K562 (cell line): ENCODE measurements around the gene MCFD2. TPM values are rescaled to one million over a fixed set of nuclear protein-coding genes. Genes with fewer than 3 reads are reported as not detected.
A peak's percentile ranks its signal among the peaks of the same experiment; 100 is the strongest.

ENCODE experiments used
- ATAC-seq: fragments of 200-7000 bp; cut with Tn5 transposase; 3 replicates; pipeline ENCODE4 v1.9.1; 2020; ENCODE audit warnings: moderate library complexity
- BruUV-seq: library from RNA; stranded (reverse); fragments of 400-500 nt; replicated peaks from 2 replicates; lab custom pipeline; 2021; lab: Mats Ljungman, UMichigan
- CTCF ChIA-PET: fragments of 300-600 bp; formaldehyde crosslinking; extraction: SDS; loops from one replicate; lab custom pipeline; 2021; ENCODE audit warnings: low intra/inter-chr PET ratio; lab: Yijun Ruan, JAX
- POLR2A ChIA-PET: fragments of 300-600, 350-650 bp; sonication (Branson Sonifier 250); formaldehyde crosslinking; extraction: SDS; loops from one replicate; lab custom pipeline; 2021; ENCODE audit warnings: antibody characterized with exemption, inconsistent platforms; lab: Yijun Ruan, JAX
- DNase-seq, 4 experiments: peaks; one replicate each; pipeline versions ENCODE4 v3.0.0 to v3.0.0-alpha.2; 2011 to 2018; ENCODE audit warnings: low spot score in 3 of 4, mixed read lengths in 3 of 4; ENCODE audit errors: extremely low read depth in 1 of 4
- FAIRE-seq: peaks from 2 replicates; lab custom pipeline; 2011; peaks lifted over from hg19 to GRCh38; lab: Jason Lieb, UNC
- H2AFZ ChIP-seq: 2 replicates; pipeline ENCODE4 v1.6.0; 2011; ENCODE audit warnings: low read depth, low read length, control low read depth, inconsistent platforms
- H3K27ac ChIP-seq: fragments of 200-600 bp; 3 replicates; pipeline ENCODE4 v1.8.0; 2011; ENCODE audit warnings: low read depth, mild to moderate bottlenecking, control low read depth, inconsistent platforms, low read length, moderate library complexity, mixed read lengths; ENCODE audit errors: extremely low read depth
- H3K27me3 ChIP-seq, 2 experiments: fragments of 300-600 bp in 1 of 2; 2 replicates in 1 of 2; 3 replicates in 1 of 2; pipeline versions ENCODE4 v1.6.0 to v1.8.0; 2011; ENCODE audit warnings: inconsistent platforms in 2 of 2, low read length in 2 of 2, mild to moderate bottlenecking in 1 of 2, mixed read lengths in 1 of 2, moderate library complexity in 1 of 2; ENCODE audit not compliant: control insufficient read depth in 2 of 2, insufficient read depth in 2 of 2
- H3K36me3 ChIP-seq: fragments of 300-600 bp; 3 replicates; pipeline ENCODE4 v1.8.0; 2011; ENCODE audit warnings: mild to moderate bottlenecking, low read length, inconsistent platforms; ENCODE audit not compliant: control insufficient read depth, insufficient read depth
- H3K4me1 ChIP-seq, 2 experiments: fragments of 200-600 bp in 1 of 2; replicated peaks in 1 of 2; 2 replicates in 1 of 2; 3 replicates in 1 of 2; pipeline versions ENCODE4 v1.5.1 to v1.8.0; 2011; ENCODE audit warnings: inconsistent platforms in 2 of 2, low read length in 2 of 2, mild to moderate bottlenecking in 1 of 2, mixed read lengths in 1 of 2, moderate library complexity in 1 of 2; ENCODE audit not compliant: control insufficient read depth in 2 of 2, insufficient read depth in 2 of 2
- H3K4me2 ChIP-seq: 2 replicates; pipeline ENCODE4 v1.6.1; 2011; ENCODE audit warnings: low read length, control low read depth, inconsistent platforms, mixed read lengths; ENCODE audit not compliant: insufficient read depth
- H3K4me3 ChIP-seq: fragments of 200-600 bp; sonication (generic), shearing (Covaris generic); 2 replicates; pipeline ENCODE4 v1.5.1; 2016; ENCODE audit warnings: control low read depth, inconsistent platforms
- H3K79me2 ChIP-seq: fragments of 200-600 bp; 3 replicates; pipeline ENCODE4 v1.8.0; 2011; ENCODE audit warnings: low read length, inconsistent platforms; ENCODE audit not compliant: control insufficient read depth, insufficient read depth
- H3K9ac ChIP-seq, 2 experiments: 2 replicates each; pipeline versions ENCODE4 v1.6.0 to v1.6.1; 2011; ENCODE audit warnings: low read depth in 2 of 2, low read length in 2 of 2, control low read depth in 1 of 2, inconsistent platforms in 1 of 2, mild to moderate bottlenecking in 1 of 2, mixed read lengths in 1 of 2; ENCODE audit not compliant: insufficient read depth in 1 of 2
- H3K9me1 ChIP-seq: one replicate; pipeline ENCODE4 v1.6.0; 2011; ENCODE audit warnings: inconsistent platforms, mild to moderate bottlenecking, low read length, moderate library complexity; ENCODE audit not compliant: control insufficient read depth, insufficient read depth
- H3K9me3 ChIP-seq: replicated peaks from 2 replicates; pipeline ENCODE4 v1.5.1; 2011; ENCODE audit warnings: low read depth, low read length, inconsistent platforms; ENCODE audit not compliant: control insufficient read depth, insufficient read depth
- H4K20me1 ChIP-seq: replicated peaks from 2 replicates; pipeline ENCODE4 v1.6.1; 2011; ENCODE audit warnings: low read length, inconsistent platforms, mixed read lengths; ENCODE audit not compliant: control insufficient read depth, insufficient read depth
- ASH1L ChIP-seq: fragments of 450-650 bp; IDR thresholded peaks from 2 replicates; pipeline ENCODE4 v1.6.1; 2018; ENCODE audit warnings: borderline replicate concordance, mild to moderate bottlenecking, low read depth; ENCODE audit not compliant: partially characterized antibody
- MAZ ChIP-seq, 2 experiments: fragments of 450-650 bp in 1 of 2; sonication (generic) in 1 of 2; formaldehyde crosslinking; IDR thresholded peaks in 1 of 2; conservative IDR thresholded peaks in 1 of 2; 2 replicates each; pipeline versions ENCODE4 v1.4.0 to v1.5.0; 2020; ENCODE audit warnings: mild to moderate bottlenecking in 1 of 2, missing genetic modification reagents in 1 of 2
- RAD21 ChIP-seq, 2 experiments: fragments of 250-450 bp in 1 of 2; fragments of 450-650 bp in 1 of 2; sonication (Bioruptor Pico) in 1 of 2; formaldehyde crosslinking in 1 of 2; IDR thresholded peaks in 1 of 2; conservative IDR thresholded peaks in 1 of 2; 2 replicates each; pipeline versions ENCODE4 v1.4.0 to v1.8.0; 2020 to 2022; ENCODE audit warnings: mild to moderate bottlenecking in 2 of 2, moderate library complexity in 1 of 2
- TOE1 ChIP-seq, 2 experiments: fragments of 450-650 bp in 1 of 2; sonication (generic) in 1 of 2; formaldehyde crosslinking in 1 of 2; IDR thresholded peaks; 2 replicates each; pipeline versions ENCODE4 v1.7.1 to v1.8.0; 2016 to 2022; ENCODE audit warnings: borderline replicate concordance in 2 of 2, mild to moderate bottlenecking in 2 of 2, antibody characterized with exemption in 1 of 2, inconsistent platforms in 1 of 2, low read depth in 1 of 2, missing genetic modification reagents in 1 of 2, moderate library complexity in 1 of 2
- WGBS: fragments of 100-300 bp; shearing (Covaris generic); methylation state at CpG from one replicate; pipeline ENCODE4 v1.1.6; 2016; ENCODE audit warnings: low coverage, mixed read lengths; ENCODE audit not compliant: insufficient coverage; ENCODE audit errors: missing lambda C conversion rate; 5-methylcytosine and 5-hydroxymethylcytosine counted together
- in situ Hi-C: fragments of 300-500 bp; cut with MboI; formaldehyde crosslinking; loops from 4 replicates; pipeline ENCODE4 v1.15.0; 2018; ENCODE audit warnings: inconsistent platforms, mixed read lengths
- intact Hi-C: fragments of 100-400 bp; cut with micrococcal nuclease; formaldehyde crosslinking; loops from 2 replicates; pipeline ENCODE4 v1.14.2; 2022
- polyA plus RNA-seq, 8 experiments: library from polyadenylated mRNA; depleted of rRNA in 4 of 8; stranded (reverse) in 5 of 8; unstranded in 3 of 8; fragments of >200 nt; fragmentation: Nextera tagmentation in 2 of 8; fragmentation: Illumina TruSeq in 1 of 8; extraction: Ambion mirVana in 2 of 8; extraction: Trizol in 1 of 8; gene quantifications; 2 replicates each; pipeline versions ENCODE4 v1.2.1 to v1.2.3, GENCODE V29; 2011 to 2014; ENCODE audit warnings: inconsistent platforms in 1 of 8, missing spikeins in 1 of 8
- total RNA-seq, 7 experiments: library from RNA; depleted of rRNA in 6 of 7; stranded (reverse); fragments of >200 nt in 6 of 7; fragmentation: Illumina TruSeq in 2 of 7; extraction: Trizol in 2 of 7; gene quantifications; 2 replicates each; pipeline versions ENCODE4 v1.2.1 to v1.2.3, GENCODE V29; 2011 to 2021; ENCODE audit warnings: low replicate concordance in 1 of 7
- TF ChIP-seq, protein P1 (sequence below): fragments of 450-650 bp; IDR thresholded peaks from 2 replicates; pipeline ENCODE4 v1.6.1; 2016; ENCODE audit warnings: mild to moderate bottlenecking, moderate library complexity

Gene MCFD2
- total and polyA plus RNA-seq, 9 of the 15 experiments (the other 6 are each of a cell fraction or from before 2014, with no cell fraction given) = 78.6 to 237 (median 123) TPM

DNA sequence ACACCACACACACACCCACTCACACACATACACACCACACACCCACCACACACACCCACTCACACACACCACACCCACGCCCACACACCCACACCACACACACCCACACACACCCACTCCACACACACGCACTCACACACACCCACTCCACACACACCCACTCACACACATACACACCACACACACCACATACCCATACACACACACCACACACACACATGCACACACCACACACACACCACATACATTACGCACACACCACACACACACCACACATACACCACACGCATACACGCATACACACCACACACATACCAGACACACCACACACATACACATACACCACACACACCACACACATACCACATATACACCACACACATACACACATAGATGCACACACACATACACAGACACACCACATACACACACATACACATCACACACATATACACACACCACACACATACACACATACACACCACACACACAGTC lies 37.9 kb downstream of the MCFD2 start (continued):
- TF ChIP-seq TOE1 (IDR thresholded peaks at IDR 0.05; ENCODE audit: borderline replicate concordance) = no peak; the same call in 1 of the 2 replicates
- TF ChIP-seq TOE1 (CRISPR knock-in tag; IDR thresholded peaks at IDR 0.05; ENCODE audit: borderline replicate concordance, low read depth) = 0 out of 2 replicates have a peak, but pooled peaks have one; percentile 69
- peak; percentile 15 for TF ChIP-seq ASH1L
- TF ChIP-seq, all 486 proteins: peak for 13

DNA sequence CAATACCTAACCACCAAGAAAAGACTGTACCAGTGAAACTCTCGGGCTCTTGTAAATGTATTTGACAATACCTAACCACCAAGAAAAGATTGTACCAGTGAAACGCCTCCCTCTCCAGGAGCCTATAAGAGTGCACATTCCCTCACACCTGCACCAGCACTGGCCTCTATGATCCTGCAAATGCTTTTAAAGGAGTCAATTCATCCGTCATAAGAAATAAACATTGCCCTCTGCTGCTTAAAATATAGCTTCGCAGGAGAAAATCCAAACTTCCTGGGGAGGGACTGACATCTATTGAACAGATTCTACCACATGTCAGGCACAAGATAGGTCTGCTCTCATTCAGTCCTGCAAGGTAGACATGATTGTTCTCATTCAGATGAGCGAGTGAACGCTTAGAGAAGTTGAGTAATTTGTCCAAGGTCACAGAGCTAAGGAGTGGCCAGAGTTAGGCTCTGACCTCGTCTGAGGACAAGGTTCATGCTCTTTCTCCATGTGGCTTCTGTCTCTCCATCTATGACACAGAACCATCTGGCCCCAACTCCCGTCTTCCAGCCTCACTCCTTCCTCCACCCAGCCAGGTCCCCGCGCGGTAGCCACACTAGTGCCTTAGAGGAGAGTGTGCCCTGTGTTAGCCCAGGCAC lies 38.7 kb downstream of the MCFD2 start:
- POLR2A ChIA-PET = interaction anchor here (0.6 to 1.8 kb wide), 5 partner anchors 9 to 97 kb away, joined by 3 to 4 read pairs (median 3); no protein-coding TSS in a partner anchor
- Histone ChIP-seq H3K4me2 (peak overlapping the region; percentile 28; the same call in 1 of the 2 replicates), H3K4me3 (no peak overlapping the region), H3K9me3 (no peaks in the 10 kb centered on the region), H3K4me1 (peaks cover 11 to 33% of the 10 kb centered on the region in 2 experiments), H3K9me1 (no peaks in the 10 kb centered on the region), H3K36me3 (no peaks in the 10 kb centered on the region; the same call in 2 of the 3 replicates), H3K27me3 (peaks cover 0 to 27% of the 10 kb centered on the region in 2 experiments; a peak in 4 of 5 replicates), H3K79me2 (no peaks in the 10 kb centered on the region), H4K20me1 (no peaks in the 10 kb centered on the region), H3K27ac (no peak overlapping the region), H3K9ac (peak overlapping the region in 1 of 2 experiments; percentile 43; a peak in 1 of 4 replicates), H2AFZ (peak overlapping the region; percentile 86)
- in situ Hi-C loops (no loop called here), intact Hi-C loops (loop anchor here (1.0 to 2.0 kb wide), 5 partner anchors 28 to 226 kb away; no protein-coding TSS in a partner anchor)
- CTCF ChIA-PET = interaction anchor here (0.7 to 1.8 kb wide), 4 partner anchors 12 to 413 kb away, joined by 3 to 12 read pairs (median 4); no protein-coding TSS in a partner anchor
- 8% methylated on average over 11 of the region's 11 CpGs for WGBS
- peak; percentile 54 to 79 (median 60) for DNase-seq
- no TSS peak for BruUV-seq
- ATAC-seq = peak; percentile 80
- FAIRE-seq = peak; percentile 86
- no peak; a peak in 1 of 4 replicates for TF ChIP-seq MAZ (CRISPR knock-in tag; conservative IDR thresholded peaks at IDR 0.05 in 1 of 2, IDR thresholded peaks at IDR 0.05 in 1 of 2)
- TF ChIP-seq, protein P1, sequence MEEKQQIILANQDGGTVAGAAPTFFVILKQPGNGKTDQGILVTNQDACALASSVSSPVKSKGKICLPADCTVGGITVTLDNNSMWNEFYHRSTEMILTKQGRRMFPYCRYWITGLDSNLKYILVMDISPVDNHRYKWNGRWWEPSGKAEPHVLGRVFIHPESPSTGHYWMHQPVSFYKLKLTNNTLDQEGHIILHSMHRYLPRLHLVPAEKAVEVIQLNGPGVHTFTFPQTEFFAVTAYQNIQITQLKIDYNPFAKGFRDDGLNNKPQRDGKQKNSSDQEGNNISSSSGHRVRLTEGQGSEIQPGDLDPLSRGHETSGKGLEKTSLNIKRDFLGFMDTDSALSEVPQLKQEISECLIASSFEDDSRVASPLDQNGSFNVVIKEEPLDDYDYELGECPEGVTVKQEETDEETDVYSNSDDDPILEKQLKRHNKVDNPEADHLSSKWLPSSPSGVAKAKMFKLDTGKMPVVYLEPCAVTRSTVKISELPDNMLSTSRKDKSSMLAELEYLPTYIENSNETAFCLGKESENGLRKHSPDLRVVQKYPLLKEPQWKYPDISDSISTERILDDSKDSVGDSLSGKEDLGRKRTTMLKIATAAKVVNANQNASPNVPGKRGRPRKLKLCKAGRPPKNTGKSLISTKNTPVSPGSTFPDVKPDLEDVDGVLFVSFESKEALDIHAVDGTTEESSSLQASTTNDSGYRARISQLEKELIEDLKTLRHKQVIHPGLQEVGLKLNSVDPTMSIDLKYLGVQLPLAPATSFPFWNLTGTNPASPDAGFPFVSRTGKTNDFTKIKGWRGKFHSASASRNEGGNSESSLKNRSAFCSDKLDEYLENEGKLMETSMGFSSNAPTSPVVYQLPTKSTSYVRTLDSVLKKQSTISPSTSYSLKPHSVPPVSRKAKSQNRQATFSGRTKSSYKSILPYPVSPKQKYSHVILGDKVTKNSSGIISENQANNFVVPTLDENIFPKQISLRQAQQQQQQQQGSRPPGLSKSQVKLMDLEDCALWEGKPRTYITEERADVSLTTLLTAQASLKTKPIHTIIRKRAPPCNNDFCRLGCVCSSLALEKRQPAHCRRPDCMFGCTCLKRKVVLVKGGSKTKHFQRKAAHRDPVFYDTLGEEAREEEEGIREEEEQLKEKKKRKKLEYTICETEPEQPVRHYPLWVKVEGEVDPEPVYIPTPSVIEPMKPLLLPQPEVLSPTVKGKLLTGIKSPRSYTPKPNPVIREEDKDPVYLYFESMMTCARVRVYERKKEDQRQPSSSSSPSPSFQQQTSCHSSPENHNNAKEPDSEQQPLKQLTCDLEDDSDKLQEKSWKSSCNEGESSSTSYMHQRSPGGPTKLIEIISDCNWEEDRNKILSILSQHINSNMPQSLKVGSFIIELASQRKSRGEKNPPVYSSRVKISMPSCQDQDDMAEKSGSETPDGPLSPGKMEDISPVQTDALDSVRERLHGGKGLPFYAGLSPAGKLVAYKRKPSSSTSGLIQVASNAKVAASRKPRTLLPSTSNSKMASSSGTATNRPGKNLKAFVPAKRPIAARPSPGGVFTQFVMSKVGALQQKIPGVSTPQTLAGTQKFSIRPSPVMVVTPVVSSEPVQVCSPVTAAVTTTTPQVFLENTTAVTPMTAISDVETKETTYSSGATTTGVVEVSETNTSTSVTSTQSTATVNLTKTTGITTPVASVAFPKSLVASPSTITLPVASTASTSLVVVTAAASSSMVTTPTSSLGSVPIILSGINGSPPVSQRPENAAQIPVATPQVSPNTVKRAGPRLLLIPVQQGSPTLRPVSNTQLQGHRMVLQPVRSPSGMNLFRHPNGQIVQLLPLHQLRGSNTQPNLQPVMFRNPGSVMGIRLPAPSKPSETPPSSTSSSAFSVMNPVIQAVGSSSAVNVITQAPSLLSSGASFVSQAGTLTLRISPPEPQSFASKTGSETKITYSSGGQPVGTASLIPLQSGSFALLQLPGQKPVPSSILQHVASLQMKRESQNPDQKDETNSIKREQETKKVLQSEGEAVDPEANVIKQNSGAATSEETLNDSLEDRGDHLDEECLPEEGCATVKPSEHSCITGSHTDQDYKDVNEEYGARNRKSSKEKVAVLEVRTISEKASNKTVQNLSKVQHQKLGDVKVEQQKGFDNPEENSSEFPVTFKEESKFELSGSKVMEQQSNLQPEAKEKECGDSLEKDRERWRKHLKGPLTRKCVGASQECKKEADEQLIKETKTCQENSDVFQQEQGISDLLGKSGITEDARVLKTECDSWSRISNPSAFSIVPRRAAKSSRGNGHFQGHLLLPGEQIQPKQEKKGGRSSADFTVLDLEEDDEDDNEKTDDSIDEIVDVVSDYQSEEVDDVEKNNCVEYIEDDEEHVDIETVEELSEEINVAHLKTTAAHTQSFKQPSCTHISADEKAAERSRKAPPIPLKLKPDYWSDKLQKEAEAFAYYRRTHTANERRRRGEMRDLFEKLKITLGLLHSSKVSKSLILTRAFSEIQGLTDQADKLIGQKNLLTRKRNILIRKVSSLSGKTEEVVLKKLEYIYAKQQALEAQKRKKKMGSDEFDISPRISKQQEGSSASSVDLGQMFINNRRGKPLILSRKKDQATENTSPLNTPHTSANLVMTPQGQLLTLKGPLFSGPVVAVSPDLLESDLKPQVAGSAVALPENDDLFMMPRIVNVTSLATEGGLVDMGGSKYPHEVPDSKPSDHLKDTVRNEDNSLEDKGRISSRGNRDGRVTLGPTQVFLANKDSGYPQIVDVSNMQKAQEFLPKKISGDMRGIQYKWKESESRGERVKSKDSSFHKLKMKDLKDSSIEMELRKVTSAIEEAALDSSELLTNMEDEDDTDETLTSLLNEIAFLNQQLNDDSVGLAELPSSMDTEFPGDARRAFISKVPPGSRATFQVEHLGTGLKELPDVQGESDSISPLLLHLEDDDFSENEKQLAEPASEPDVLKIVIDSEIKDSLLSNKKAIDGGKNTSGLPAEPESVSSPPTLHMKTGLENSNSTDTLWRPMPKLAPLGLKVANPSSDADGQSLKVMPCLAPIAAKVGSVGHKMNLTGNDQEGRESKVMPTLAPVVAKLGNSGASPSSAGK = peak; percentile 81
- TF ChIP-seq RAD21 (CRISPR knock-in tag; conservative IDR thresholded peaks at IDR 0.05 in 1 of 2, IDR thresholded peaks at IDR 0.05 in 1 of 2) = peak; percentile 83 to 89
